ENCODE data around the gene NLRX1.
"Not testable (repeated sequence)": the region's sequence is repeated elsewhere in the genome, so short reads cannot be mapped to it uniquely, and the experiment has no call there.

Gene NLRX1

DNA sequence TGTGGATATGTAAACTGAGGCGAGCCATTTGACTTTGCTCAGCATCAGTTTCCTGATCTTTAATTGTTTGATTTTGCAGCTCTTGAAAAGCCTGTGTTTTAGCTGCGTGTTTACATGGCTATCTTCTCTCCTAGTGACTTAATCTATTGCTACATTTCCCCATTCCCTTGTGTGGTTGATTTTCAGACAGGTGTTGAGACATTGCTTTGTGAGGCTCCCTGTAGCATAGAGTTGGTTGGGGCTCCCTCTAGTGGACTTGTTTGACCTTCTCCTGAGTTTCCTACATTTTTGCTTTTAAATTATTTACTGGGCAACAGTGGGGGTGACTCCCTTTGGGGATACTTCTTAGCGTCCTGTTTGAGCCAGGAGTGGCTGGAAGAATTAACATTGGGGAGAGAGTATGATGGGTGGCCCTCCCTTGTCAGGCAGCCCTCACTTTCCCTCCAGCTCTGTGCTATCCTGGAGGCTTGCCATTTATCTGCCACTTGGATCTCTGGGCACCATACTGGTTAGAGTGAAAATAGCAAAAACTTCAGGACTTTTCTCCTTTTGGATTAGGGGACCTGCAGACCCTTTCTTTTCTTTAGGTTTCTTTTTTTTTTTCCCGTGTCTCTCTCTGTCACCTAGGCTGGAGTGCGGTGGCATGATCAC is 28.4 kb downstream of the NLRX1 start:
- H3K36me3 ChIP-seq (ENCODE audit: control insufficient read depth in 1 of 2, insufficient read depth in 2 of 2, low read depth in 1 of 2, low read length in 2 of 2): no peaks in the 10 kb centered on the region

DNA sequence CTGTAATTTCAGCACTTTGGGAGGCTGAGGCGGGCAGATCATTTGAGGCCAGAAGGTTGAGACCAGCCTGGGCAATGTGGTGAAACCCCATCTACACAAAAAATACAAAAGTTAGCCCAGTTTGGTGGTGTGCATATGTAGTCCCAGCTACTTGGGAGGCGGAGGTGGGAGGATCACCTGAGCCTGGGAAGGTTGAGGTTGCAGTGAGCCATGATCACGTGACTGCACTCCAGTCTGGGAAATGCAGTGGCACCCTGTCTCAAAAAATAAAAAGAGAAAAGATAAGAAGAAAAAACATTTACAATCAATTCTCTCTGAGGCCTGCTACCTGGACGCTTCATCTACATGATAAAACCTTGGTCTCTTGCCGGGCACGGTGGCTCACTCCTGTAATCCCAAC is 30.4 kb downstream of the NLRX1 start:
- WGBS: 93% methylated on average over 4 of the region's 6 CpGs
- no peak overlapping the region for H2BK120ac ChIP-seq (ENCODE audit: low read depth, low read length)
- no peak overlapping the region for H3K14ac ChIP-seq (ENCODE audit: low read length in 2 of 2)
- no peak for DNase-seq
- H3K9ac ChIP-seq (ENCODE audit: low read length): no peak overlapping the region
- no peaks in the 10 kb centered on the region for H3K79me1 ChIP-seq (replicated peaks; ENCODE audit: low read length, poor library complexity, severe bottlenecking)
- H2AFZ ChIP-seq (ENCODE audit: low read depth, low read length): no peak overlapping the region
- H4K8ac ChIP-seq (ENCODE audit: low read length): no peak overlapping the region
- no peak overlapping the region for H2BK12ac ChIP-seq (ENCODE audit: low read length in 2 of 2)
- H3K4me3 ChIP-seq (ENCODE audit: insufficient read depth in 1 of 2, low read depth in 1 of 2, low read length in 2 of 2): no peak overlapping the region
- no peaks in the 10 kb centered on the region for H3K9me3 ChIP-seq (ENCODE audit: control insufficient read depth, low read length)
- H3K23ac ChIP-seq (ENCODE audit: low read length in 2 of 2): no peak overlapping the region
- no peak overlapping the region for H2BK15ac ChIP-seq (ENCODE audit: low read depth, poor library complexity, severe bottlenecking)
- H4K91ac ChIP-seq (ENCODE audit: low read length): no peak overlapping the region
- H3K36me3 ChIP-seq (ENCODE audit: control insufficient read depth in 1 of 2, insufficient read depth in 2 of 2, low read depth in 1 of 2, low read length in 2 of 2): no peaks in the 10 kb centered on the region
- H3K4me2 ChIP-seq (ENCODE audit: low read length, poor library complexity, severe bottlenecking): no peak overlapping the region
- no peak overlapping the region for H2AK5ac ChIP-seq (ENCODE audit: low read length, severe bottlenecking)
- no peak overlapping the region for H3K4ac ChIP-seq (ENCODE audit: low read depth in 1 of 2, low read length in 2 of 2)
- H3K27me3 ChIP-seq (ENCODE audit: control insufficient read depth in 1 of 2, insufficient read depth in 1 of 2, low read length in 2 of 2): peaks cover 3 to 6% of the 10 kb centered on the region in 2 experiments
- H3K18ac ChIP-seq (ENCODE audit: low read depth in 1 of 2, low read length in 2 of 2): no peak overlapping the region
- H3K27ac ChIP-seq (ENCODE audit: low read length, poor library complexity, severe bottlenecking): no peak overlapping the region
- no peak overlapping the region for H2BK5ac ChIP-seq (ENCODE audit: low read depth, low read length, poor library complexity, severe bottlenecking)
- no peaks in the 10 kb centered on the region for H3K4me1 ChIP-seq (ENCODE audit: control insufficient read depth, insufficient read depth, low read depth, low read length)

More for the DNA sequence above, 28.4 kb downstream of the NLRX1 start:
- H3K4me1 ChIP-seq (ENCODE audit: control insufficient read depth, insufficient read depth, low read depth, low read length): no peaks in the 10 kb centered on the region
- H4K91ac ChIP-seq (ENCODE audit: low read length): no peak overlapping the region
- no peak overlapping the region for H2AFZ ChIP-seq (ENCODE audit: low read depth, low read length)
- H2BK15ac ChIP-seq (ENCODE audit: low read depth, poor library complexity, severe bottlenecking): no peak overlapping the region
- H3K4me2 ChIP-seq (ENCODE audit: low read length, poor library complexity, severe bottlenecking): no peak overlapping the region
- peak; percentile 91 for DNase-seq
- no peak overlapping the region for H2BK5ac ChIP-seq (ENCODE audit: low read depth, low read length, poor library complexity, severe bottlenecking)
- no peak overlapping the region for H3K23ac ChIP-seq (ENCODE audit: low read length in 2 of 2)
- H4K8ac ChIP-seq (ENCODE audit: low read length): no peak overlapping the region
- H3K27me3 ChIP-seq (ENCODE audit: control insufficient read depth in 1 of 2, insufficient read depth in 1 of 2, low read length in 2 of 2): peaks cover 3 to 6% of the 10 kb centered on the region in 2 experiments
- no peaks in the 10 kb centered on the region for H3K9me3 ChIP-seq (ENCODE audit: control insufficient read depth, low read length)
- H2AK5ac ChIP-seq (ENCODE audit: low read length, severe bottlenecking): no peak overlapping the region
- no peak overlapping the region for H2BK12ac ChIP-seq (ENCODE audit: low read length in 2 of 2)
- no peak overlapping the region for H3K14ac ChIP-seq (ENCODE audit: low read length in 2 of 2)
- no peak overlapping the region for H3K27ac ChIP-seq (ENCODE audit: low read length, poor library complexity, severe bottlenecking)
- H3K9ac ChIP-seq (ENCODE audit: low read length): no peak overlapping the region
- WGBS: 35% methylated on average over 3 of the region's 5 CpGs
- H3K79me1 ChIP-seq (replicated peaks; ENCODE audit: low read length, poor library complexity, severe bottlenecking): no peaks in the 10 kb centered on the region
- no peak overlapping the region for H3K4ac ChIP-seq (ENCODE audit: low read depth in 1 of 2, low read length in 2 of 2)
- H2BK120ac ChIP-seq (ENCODE audit: low read depth, low read length): no peak overlapping the region
- H3K4me3 ChIP-seq (ENCODE audit: insufficient read depth in 1 of 2, low read depth in 1 of 2, low read length in 2 of 2): no peak overlapping the region
- no peak overlapping the region for H3K18ac ChIP-seq (ENCODE audit: low read depth in 1 of 2, low read length in 2 of 2)

- H3K36me3 ChIP-seq (ENCODE audit: control insufficient read depth in 1 of 2, insufficient read depth in 2 of 2, low read depth in 1 of 2, low read length in 2 of 2): not testable (repeated sequence)
Measured at GRCh38 chr11:119201236-119201635, 32.7 kb downstream of the NLRX1 start.

GRCh38 chr11:119202554-119202953 is 34.0 kb downstream of the NLRX1 start:
- Histone ChIP-seq H2BK5ac (ENCODE audit: low read depth, low read length, poor library complexity, severe bottlenecking) (no peak overlapping the region), H3K27me3 (ENCODE audit: control insufficient read depth in 1 of 2, insufficient read depth in 1 of 2, low read length in 2 of 2) (no peaks in the 10 kb centered on the region), H3K4me2 (ENCODE audit: low read length, poor library complexity, severe bottlenecking) (no peak overlapping the region), H2BK120ac (ENCODE audit: low read depth, low read length) (no peak overlapping the region), H3K4me1 (ENCODE audit: control insufficient read depth, insufficient read depth, low read depth, low read length) (peaks cover 1% of the 10 kb centered on the region), H4K91ac (ENCODE audit: low read length) (no peak overlapping the region), H4K8ac (ENCODE audit: low read length) (no peak overlapping the region), H2BK15ac (ENCODE audit: low read depth, poor library complexity, severe bottlenecking) (no peak overlapping the region), H3K27ac (ENCODE audit: low read length, poor library complexity, severe bottlenecking) (no peak overlapping the region), H3K23ac (ENCODE audit: low read length in 2 of 2) (no peak overlapping the region), H3K9ac (ENCODE audit: low read length) (no peak overlapping the region), H3K14ac (ENCODE audit: low read length in 2 of 2) (no peak overlapping the region), H2AK5ac (ENCODE audit: low read length, severe bottlenecking) (no peak overlapping the region), H2BK12ac (ENCODE audit: low read length in 2 of 2) (no peak overlapping the region), H3K4me3 (ENCODE audit: insufficient read depth in 1 of 2, low read depth in 1 of 2, low read length in 2 of 2) (no peak overlapping the region), H2AFZ (ENCODE audit: low read depth, low read length) (no peak overlapping the region), H3K36me3 (ENCODE audit: control insufficient read depth in 1 of 2, insufficient read depth in 2 of 2, low read depth in 1 of 2, low read length in 2 of 2) (no peaks in the 10 kb centered on the region), H3K9me3 (ENCODE audit: control insufficient read depth, low read length) (no peaks in the 10 kb centered on the region), H3K79me1 (replicated peaks; ENCODE audit: low read length, poor library complexity, severe bottlenecking) (no peaks in the 10 kb centered on the region), H3K18ac (ENCODE audit: low read depth in 1 of 2, low read length in 2 of 2) (no peak overlapping the region), H3K4ac (ENCODE audit: low read depth in 1 of 2, low read length in 2 of 2) (no peak overlapping the region)
- 96% methylated on average over 5 of the region's 7 CpGs for WGBS
- no peak for DNase-seq

More at GRCh38 chr11:119201236-119201635, 32.7 kb downstream of the NLRX1 start:
- DNase-seq; H3K9ac ChIP-seq (ENCODE audit: low read length); H2BK120ac ChIP-seq (ENCODE audit: low read depth, low read length); H3K4me3 ChIP-seq (ENCODE audit: insufficient read depth in 1 of 2, low read depth in 1 of 2, low read length in 2 of 2); H2AK5ac ChIP-seq (ENCODE audit: low read length, severe bottlenecking); H4K91ac ChIP-seq (ENCODE audit: low read length); H2BK12ac ChIP-seq (ENCODE audit: low read length in 2 of 2); H4K8ac ChIP-seq (ENCODE audit: low read length); H2AFZ ChIP-seq (ENCODE audit: low read depth, low read length); H3K14ac ChIP-seq (ENCODE audit: low read length in 2 of 2); H3K27ac ChIP-seq (ENCODE audit: low read length, poor library complexity, severe bottlenecking); H3K18ac ChIP-seq (ENCODE audit: low read depth in 1 of 2, low read length in 2 of 2); H3K79me1 ChIP-seq (replicated peaks; ENCODE audit: low read length, poor library complexity, severe bottlenecking); H2BK15ac ChIP-seq (ENCODE audit: low read depth, poor library complexity, severe bottlenecking); H3K4ac ChIP-seq (ENCODE audit: low read depth in 1 of 2, low read length in 2 of 2); H3K23ac ChIP-seq (ENCODE audit: low read length in 2 of 2); H2BK5ac ChIP-seq (ENCODE audit: low read depth, low read length, poor library complexity, severe bottlenecking); H3K27me3 ChIP-seq (ENCODE audit: control insufficient read depth in 1 of 2, insufficient read depth in 1 of 2, low read length in 2 of 2); H3K4me2 ChIP-seq (ENCODE audit: low read length, poor library complexity, severe bottlenecking); H3K4me1 ChIP-seq (ENCODE audit: control insufficient read depth, insufficient read depth, low read depth, low read length); H3K9me3 ChIP-seq (ENCODE audit: control insufficient read depth, low read length): not testable (repeated sequence)
- WGBS: 93% methylated on average over 5 of the region's 5 CpGs
